ENCODE data around the gene FKBP5. TPM values are rescaled to one million over a fixed set of nuclear protein-coding genes. Genes with fewer than 3 reads are reported as not detected.

Gene FKBP5
- total and polyA plus RNA-seq, 9 of the 15 experiments (the other 6 are each of a cell fraction or from before 2014, with no cell fraction given), result 32.7 to 151 (median 75.0) TPM

DNA sequence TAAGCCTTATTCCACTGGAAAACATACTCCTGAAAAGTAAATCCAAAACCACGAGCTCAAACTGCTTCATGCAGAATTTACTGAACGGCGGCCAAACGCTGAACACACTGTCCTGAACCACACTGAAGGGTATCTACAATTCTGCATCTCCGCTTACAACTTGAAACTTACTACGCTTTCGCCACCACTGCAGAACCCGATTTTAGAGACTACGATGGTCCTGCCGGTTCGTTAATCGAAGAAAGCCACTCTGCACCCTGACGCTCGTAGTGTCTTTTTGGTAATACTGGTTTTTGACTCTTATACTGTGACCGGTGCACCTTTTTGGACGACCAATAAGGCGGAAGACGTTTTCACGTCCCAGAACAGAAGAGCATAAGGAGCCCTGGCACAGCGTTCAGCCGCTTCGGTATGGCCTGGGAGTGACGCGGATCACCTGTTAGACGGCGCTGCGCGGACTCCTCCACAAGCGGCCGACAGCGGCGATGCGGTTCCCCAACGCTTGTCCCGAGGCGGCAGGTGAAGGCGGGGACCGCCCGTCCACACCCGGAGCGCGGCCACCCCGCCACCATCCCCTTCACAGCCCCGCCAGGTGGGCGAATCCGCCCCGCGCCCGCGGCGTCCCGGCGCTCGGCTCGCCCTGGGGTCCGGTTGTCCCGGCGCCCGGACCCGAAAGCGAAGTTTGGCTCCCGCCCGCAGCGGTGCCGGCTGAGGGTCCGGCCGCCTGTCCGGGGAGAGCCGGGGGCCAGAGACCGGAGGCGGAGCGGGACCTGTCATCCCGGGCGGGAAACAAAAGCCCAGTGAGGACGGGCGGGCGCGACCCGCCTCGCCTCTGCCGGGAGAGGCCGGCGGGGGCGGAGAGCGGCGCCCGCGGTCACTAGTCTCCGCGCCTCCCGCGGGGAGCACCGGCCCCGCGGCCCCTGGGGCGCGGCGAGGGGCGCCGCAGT, 784 bp downstream of the FKBP5 start (continued):
- TF ChIP-seq, protein P1, sequence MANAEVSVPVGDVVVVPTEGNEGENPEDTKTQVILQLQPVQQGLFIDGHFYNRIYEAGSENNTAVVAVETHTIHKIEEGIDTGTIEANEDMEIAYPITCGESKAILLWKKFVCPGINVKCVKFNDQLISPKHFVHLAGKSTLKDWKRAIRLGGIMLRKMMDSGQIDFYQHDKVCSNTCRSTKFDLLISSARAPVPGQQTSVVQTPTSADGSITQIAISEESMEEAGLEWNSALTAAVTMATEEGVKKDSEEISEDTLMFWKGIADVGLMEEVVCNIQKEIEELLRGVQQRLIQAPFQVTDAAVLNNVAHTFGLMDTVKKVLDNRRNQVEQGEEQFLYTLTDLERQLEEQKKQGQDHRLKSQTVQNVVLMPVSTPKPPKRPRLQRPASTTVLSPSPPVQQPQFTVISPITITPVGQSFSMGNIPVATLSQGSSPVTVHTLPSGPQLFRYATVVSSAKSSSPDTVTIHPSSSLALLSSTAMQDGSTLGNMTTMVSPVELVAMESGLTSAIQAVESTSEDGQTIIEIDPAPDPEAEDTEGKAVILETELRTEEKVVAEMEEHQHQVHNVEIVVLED (CRISPR knock-in tag; IDR thresholded peaks at IDR 0.05), result no peak
- TF ChIP-seq SREBF2 (CRISPR knock-in tag; IDR thresholded peaks at IDR 0.05) (no peak), SOX6 (IDR thresholded peaks at IDR 0.05) (peak; percentile 47; the same call in 1 of the 2 replicates), RB1 (IDR thresholded peaks at IDR 0.05; ENCODE audit: low read depth) (peak; percentile 40; the same call in 1 of the 2 replicates), SMAD2 (IDR thresholded peaks at IDR 0.05; ENCODE audit: low read depth, low read length) (no peak), HDGF (IDR thresholded peaks at IDR 0.05) (no peak), RBBP5 (IDR thresholded peaks at IDR 0.05; ENCODE audit: borderline replicate concordance, insufficient read depth, low read length, poor library complexity, severe bottlenecking) (peak; percentile 94), PURB (CRISPR knock-in tag; IDR thresholded peaks at IDR 0.05; ENCODE audit: low read depth) (no peak), ZNF431 (CRISPR knock-in tag; IDR thresholded peaks at IDR 0.05) (0 out of 2 replicates have a peak, but pooled peaks have one; percentile 23), ZFP30 (CRISPR knock-in tag; IDR thresholded peaks at IDR 0.05; ENCODE audit: borderline replicate concordance) (no peak), RBFOX2 (IDR thresholded peaks at IDR 0.05; ENCODE audit: low read depth, low read length) (no peak), YY1 (IDR thresholded peaks at IDR 0.05; ENCODE audit: borderline replicate concordance in 1 of 3, control insufficient read depth in 1 of 3, extremely low read depth in 1 of 3, insufficient read depth in 3 of 3, insufficient read length in 1 of 3, insufficient replicate concordance in 2 of 3, low read depth in 1 of 3, low read length in 2 of 3) (no peak), KAT7 (CRISPR knock-in tag; IDR thresholded peaks at IDR 0.05; ENCODE audit: borderline replicate concordance) (no peak), RHOXF2B (CRISPR knock-in tag; conservative IDR thresholded peaks at IDR 0.05) (no peak), ZNF384 (IDR thresholded peaks at IDR 0.05; ENCODE audit: low read depth, low read length) (no peak)
- TF ChIP-seq, protein P2, sequence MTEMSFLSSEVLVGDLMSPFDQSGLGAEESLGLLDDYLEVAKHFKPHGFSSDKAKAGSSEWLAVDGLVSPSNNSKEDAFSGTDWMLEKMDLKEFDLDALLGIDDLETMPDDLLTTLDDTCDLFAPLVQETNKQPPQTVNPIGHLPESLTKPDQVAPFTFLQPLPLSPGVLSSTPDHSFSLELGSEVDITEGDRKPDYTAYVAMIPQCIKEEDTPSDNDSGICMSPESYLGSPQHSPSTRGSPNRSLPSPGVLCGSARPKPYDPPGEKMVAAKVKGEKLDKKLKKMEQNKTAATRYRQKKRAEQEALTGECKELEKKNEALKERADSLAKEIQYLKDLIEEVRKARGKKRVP (CRISPR knock-in tag; IDR thresholded peaks at IDR 0.05), result no peak
- TF ChIP-seq, protein P3, sequence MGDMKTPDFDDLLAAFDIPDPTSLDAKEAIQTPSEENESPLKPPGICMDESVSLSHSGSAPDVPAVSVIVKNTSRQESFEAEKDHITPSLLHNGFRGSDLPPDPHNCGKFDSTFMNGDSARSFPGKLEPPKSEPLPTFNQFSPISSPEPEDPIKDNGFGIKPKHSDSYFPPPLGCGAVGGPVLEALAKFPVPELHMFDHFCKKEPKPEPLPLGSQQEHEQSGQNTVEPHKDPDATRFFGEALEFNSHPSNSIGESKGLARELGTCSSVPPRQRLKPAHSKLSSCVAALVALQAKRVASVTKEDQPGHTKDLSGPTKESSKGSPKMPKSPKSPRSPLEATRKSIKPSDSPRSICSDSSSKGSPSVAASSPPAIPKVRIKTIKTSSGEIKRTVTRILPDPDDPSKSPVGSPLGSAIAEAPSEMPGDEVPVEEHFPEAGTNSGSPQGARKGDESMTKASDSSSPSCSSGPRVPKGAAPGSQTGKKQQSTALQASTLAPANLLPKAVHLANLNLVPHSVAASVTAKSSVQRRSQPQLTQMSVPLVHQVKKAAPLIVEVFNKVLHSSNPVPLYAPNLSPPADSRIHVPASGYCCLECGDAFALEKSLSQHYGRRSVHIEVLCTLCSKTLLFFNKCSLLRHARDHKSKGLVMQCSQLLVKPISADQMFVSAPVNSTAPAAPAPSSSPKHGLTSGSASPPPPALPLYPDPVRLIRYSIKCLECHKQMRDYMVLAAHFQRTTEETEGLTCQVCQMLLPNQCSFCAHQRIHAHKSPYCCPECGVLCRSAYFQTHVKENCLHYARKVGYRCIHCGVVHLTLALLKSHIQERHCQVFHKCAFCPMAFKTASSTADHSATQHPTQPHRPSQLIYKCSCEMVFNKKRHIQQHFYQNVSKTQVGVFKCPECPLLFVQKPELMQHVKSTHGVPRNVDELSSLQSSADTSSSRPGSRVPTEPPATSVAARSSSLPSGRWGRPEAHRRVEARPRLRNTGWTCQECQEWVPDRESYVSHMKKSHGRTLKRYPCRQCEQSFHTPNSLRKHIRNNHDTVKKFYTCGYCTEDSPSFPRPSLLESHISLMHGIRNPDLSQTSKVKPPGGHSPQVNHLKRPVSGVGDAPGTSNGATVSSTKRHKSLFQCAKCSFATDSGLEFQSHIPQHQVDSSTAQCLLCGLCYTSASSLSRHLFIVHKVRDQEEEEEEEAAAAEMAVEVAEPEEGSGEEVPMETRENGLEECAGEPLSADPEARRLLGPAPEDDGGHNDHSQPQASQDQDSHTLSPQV (IDR thresholded peaks at IDR 0.05), result no peak
- TF ChIP-seq, protein P4, sequence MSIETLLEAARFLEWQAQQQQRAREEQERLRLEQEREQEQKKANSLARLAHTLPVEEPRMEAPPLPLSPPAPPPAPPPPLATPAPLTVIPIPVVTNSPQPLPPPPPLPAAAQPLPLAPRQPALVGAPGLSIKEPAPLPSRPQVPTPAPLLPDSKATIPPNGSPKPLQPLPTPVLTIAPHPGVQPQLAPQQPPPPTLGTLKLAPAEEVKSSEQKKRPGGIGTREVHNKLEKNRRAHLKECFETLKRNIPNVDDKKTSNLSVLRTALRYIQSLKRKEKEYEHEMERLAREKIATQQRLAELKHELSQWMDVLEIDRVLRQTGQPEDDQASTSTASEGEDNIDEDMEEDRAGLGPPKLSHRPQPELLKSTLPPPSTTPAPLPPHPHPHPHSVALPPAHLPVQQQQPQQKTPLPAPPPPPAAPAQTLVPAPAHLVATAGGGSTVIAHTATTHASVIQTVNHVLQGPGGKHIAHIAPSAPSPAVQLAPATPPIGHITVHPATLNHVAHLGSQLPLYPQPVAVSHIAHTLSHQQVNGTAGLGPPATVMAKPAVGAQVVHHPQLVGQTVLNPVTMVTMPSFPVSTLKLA (conservative IDR thresholded peaks at IDR 0.05), result peak; percentile 29 to 36; a peak in 1 of 4 replicates
